Measurements from ENCODE around the gene YY1. TPM values are rescaled to one million over a fixed set of nuclear protein-coding genes. Genes with fewer than 3 reads are reported as not detected.

The YY1 gene
- total RNA-seq, 4 donors from 2014 or later, result 40.2 to 61.7 (median 53.2) TPM

DNA sequence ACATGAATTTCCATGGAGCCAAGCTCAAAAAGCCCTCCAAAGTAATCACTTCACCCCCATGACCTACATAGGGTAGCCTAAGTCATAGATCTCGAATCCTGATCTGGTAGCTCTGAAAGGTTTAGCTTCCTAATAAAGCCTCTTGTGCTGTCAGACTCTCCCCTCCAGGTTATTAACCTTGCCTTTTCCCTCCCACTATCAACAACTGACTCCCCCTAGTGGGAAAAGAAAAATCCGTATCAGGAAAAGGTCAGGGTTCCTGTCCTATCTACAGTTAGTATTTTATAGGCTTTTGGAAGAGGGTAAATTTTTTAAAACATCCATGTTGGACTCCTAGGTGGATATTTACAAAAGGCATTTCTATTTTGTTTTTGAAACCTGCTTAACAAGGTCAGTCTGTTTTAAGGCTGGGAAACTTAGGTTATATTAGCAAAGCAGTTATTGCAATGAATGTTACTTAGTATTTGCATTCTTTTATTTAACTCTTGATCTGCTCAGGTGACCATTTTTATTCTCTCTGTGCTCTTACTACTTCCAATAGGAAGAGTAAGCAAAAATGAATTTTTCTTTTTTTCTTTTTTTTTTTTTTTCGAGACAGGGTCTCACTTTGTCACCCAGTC is 8.0 kb downstream of the YY1 start:
- H3K27me3 ChIP-seq, result no peaks in the 10 kb centered on the region
- no peak for DNase-seq
- intact Hi-C loops (cut with DNase I; ENCODE audit: low total_unique reads), result no loop called here
- no peaks in the 10 kb centered on the region for H3K36me3 ChIP-seq
- H3K9me3 ChIP-seq, result no peaks in the 10 kb centered on the region
- H3K4me1 ChIP-seq, result peaks cover 6 to 15% of the 10 kb centered on the region in 2 donors
- TF ChIP-seq POLR2A (IDR thresholded peaks at IDR 0.05), result no peak
- TF ChIP-seq, protein P1, sequence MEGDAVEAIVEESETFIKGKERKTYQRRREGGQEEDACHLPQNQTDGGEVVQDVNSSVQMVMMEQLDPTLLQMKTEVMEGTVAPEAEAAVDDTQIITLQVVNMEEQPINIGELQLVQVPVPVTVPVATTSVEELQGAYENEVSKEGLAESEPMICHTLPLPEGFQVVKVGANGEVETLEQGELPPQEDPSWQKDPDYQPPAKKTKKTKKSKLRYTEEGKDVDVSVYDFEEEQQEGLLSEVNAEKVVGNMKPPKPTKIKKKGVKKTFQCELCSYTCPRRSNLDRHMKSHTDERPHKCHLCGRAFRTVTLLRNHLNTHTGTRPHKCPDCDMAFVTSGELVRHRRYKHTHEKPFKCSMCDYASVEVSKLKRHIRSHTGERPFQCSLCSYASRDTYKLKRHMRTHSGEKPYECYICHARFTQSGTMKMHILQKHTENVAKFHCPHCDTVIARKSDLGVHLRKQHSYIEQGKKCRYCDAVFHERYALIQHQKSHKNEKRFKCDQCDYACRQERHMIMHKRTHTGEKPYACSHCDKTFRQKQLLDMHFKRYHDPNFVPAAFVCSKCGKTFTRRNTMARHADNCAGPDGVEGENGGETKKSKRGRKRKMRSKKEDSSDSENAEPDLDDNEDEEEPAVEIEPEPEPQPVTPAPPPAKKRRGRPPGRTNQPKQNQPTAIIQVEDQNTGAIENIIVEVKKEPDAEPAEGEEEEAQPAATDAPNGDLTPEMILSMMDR (IDR thresholded peaks at IDR 0.05), result peak; percentile 46 to 57 (median 52)
- H3K27ac ChIP-seq, result no peak overlapping the region
- no peak overlapping the region for H3K4me3 ChIP-seq

DNA sequence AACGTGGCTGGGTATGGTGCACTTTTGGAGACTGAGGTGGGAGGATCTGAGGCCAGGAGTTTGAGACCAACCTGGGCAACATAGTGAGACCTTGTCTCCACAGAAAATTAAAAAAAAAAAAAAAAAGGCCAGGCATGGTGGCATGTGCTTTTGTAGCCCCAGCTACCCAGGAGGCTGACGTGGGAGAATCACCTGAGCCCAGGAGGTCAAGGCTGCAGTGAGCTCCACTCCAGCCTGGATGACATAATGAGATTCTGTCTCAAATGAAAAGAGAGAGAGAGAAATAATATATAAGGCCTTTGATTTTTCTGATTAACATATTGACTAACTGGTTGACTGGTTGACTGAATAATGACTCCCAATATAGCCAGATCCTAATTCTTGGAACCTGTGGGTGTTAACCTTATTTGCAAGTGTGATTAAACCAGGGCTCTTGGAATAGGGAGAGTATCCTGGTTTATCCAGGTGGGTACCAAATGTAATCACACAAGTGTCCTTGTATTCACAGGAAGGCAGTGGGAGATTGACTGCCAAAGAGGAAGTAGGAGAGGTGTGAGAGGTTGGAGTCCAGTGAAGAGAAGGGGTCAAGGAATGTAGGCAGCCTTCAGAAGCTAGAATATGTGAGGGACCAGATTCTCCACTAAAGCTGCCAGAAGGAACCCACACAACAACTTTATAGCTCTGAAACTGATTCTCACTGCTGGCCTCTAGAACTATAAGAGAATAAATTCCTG is 12.0 kb downstream of the YY1 start:
- Histone ChIP-seq H3K36me3 (no peaks in the 10 kb centered on the region), H3K27ac (no peak overlapping the region), H3K4me1 (peaks cover 5 to 6% of the 10 kb centered on the region in 2 donors), H3K27me3 (no peaks in the 10 kb centered on the region), H3K9me3 (no peaks in the 10 kb centered on the region), H3K4me3 (no peak overlapping the region)
- no peak for DNase-seq
- intact Hi-C loops (cut with DNase I; ENCODE audit: low total_unique reads), result no loop called here
- TF ChIP-seq, protein P1 (IDR thresholded peaks at IDR 0.05), result no peak
- TF ChIP-seq POLR2A (IDR thresholded peaks at IDR 0.05), result no peak

DNA sequence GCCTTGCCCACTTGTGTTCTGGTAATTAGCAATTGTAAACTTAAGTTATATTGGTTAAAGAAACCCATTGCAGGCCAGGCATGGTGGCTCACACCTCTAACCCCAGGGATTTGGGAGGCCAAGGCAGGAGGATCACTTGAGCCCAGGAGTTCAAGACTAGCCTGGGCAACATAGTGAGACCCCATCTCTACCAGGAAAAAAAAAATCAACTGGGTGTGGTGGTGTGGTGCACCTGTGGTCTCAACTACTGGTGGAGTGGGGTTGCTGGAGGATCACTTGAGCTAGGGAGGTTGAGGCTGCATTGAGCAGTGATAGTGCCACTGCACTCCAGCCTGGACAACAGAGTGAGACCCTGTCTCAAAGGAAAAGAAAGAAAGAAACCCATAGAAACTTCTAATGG is 13.7 kb downstream of the YY1 start:
- no peak for DNase-seq
- no peaks in the 10 kb centered on the region for H3K36me3 ChIP-seq
- no peaks in the 10 kb centered on the region for H3K4me1 ChIP-seq
- no peak for TF ChIP-seq POLR2A (IDR thresholded peaks at IDR 0.05)
- TF ChIP-seq, protein P1 (IDR thresholded peaks at IDR 0.05), result no peak
- H3K9me3 ChIP-seq, result no peaks in the 10 kb centered on the region
- intact Hi-C loops (cut with DNase I; ENCODE audit: low total_unique reads), result no loop called here
- H3K27me3 ChIP-seq, result no peaks in the 10 kb centered on the region
- H3K27ac ChIP-seq, result no peak overlapping the region
- no peak overlapping the region for H3K4me3 ChIP-seq

DNA sequence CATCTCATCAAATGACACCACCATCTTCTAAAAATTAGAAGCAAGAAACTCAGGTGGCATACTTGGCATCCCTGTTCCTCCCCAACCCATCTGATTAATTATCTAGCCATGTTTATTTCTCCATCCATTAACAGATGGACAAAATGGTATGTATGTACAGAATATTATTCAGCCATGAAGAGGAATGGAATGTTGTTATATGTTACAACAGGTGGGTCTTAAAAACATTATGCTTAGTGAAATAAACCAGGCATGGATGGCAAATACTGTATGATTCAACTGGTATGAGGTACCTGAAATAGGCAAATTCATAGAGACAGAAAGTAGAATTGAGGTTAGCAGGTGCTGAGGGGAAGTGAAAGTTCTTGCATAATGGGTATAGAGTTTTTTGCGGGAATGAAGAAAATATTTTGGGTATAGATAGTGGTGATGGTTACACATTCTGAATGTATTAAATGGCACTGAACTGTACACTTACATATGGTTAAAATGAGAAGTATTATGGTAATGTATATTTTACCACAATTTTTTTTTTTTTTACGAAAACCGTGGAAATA is 17.5 kb downstream of the YY1 start:
- intact Hi-C loops (cut with DNase I; ENCODE audit: low total_unique reads), result no loop called here
- no peaks in the 10 kb centered on the region for H3K9me3 ChIP-seq
- no peak overlapping the region for H3K4me3 ChIP-seq
- TF ChIP-seq, protein P1 (IDR thresholded peaks at IDR 0.05), result no peak
- TF ChIP-seq POLR2A (IDR thresholded peaks at IDR 0.05), result no peak
- H3K27me3 ChIP-seq, result no peaks in the 10 kb centered on the region
- H3K36me3 ChIP-seq, result no peaks in the 10 kb centered on the region
- no peaks in the 10 kb centered on the region for H3K4me1 ChIP-seq
- no peak for DNase-seq
- no peak overlapping the region for H3K27ac ChIP-seq

DNA sequence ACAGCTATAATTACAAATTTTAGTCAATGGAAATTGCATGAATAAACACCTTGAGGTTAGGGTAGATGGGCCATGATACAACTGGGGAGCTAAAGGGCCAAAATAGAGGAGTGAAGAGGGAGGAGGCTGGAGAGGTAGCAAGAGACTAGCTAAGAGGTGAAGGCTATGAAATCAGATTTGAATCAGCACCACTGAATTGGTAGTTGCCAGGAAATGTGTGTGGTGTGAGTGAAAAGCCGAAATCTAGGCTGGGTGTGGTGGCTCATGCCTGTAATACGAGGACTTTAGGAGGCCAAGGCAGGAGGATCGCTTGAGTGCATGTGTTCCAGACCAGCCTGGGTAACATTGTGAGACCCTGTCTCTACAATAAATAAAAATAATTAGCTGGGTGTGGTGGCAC is 22.7 kb downstream of the YY1 start:
- Histone ChIP-seq H3K4me1 (no peaks in the 10 kb centered on the region), H3K27me3 (no peaks in the 10 kb centered on the region), H3K4me3 (no peak overlapping the region), H3K9me3 (no peaks in the 10 kb centered on the region), H3K27ac (no peak overlapping the region), H3K36me3 (no peaks in the 10 kb centered on the region)
- TF ChIP-seq, protein P1 (IDR thresholded peaks at IDR 0.05), result no peak
- no peak for TF ChIP-seq POLR2A (IDR thresholded peaks at IDR 0.05)
- DNase-seq, result no peak
- intact Hi-C loops (cut with DNase I; ENCODE audit: low total_unique reads), result no loop called here

All from uterus (tissue), 4 donors.